ENCODE results near the gene AGAP3. TPM values are rescaled to one million over a fixed set of nuclear protein-coding genes. Genes with fewer than 3 reads are reported as not detected.

AGAP3 gene
- total and polyA plus RNA-seq, 2 donors (not counting 1 experiment from before 2014, with no cell fraction given) = 32.9 to 34.2 TPM

DNA sequence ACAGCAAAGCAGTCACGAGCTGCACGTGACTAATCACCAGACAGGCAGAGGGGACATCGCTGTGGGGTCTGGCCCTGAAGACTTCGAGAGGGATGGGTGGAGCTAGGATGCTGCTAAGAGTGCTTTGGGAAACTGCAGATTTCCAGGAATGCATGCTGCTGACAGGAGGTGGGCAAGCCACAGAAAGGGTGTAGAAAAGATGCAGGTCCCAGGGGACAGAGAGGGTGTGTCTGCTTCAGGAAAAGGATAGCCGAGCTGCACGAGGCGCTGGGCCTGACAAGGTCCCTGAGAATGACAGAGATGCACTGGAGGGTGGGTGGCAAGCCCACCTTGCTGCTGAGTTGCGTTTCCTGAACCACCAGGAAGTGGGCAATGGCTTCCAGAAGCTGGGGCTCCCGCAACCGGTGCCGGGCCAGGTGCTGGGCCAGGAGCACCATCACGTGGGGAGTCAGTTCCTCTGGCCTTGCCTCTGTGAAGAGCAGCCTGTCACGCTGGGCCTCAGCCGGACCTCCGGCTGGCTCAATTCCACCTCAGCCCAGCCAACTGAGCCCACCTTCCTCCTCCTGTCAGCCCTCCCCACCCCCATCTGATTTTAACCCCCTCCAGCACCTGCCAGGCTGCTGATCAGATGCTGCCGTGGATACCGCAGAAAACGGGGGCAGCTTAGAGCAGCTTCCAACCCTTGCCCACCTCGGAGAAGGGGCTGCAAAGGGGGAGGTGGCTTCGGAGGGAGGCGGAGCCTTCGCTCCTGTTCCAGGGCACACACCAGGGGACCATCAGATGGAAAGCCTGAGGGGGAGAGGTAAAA, 7.8 kb upstream of the AGAP3 start:
- H3K4me2 ChIP-seq (ENCODE audit: extremely low read depth, insufficient read depth, low read length) = peak overlapping the region; percentile 35
- no peak overlapping the region for H2AFZ ChIP-seq (ENCODE audit: low read length)
- peaks cover 28% of the 10 kb centered on the region for H3K36me3 ChIP-seq (ENCODE audit: control insufficient read depth, insufficient read depth, low read length)
- no peaks in the 10 kb centered on the region for H3K9me3 ChIP-seq (ENCODE audit: control insufficient read depth, insufficient read depth, low read depth, low read length)
- H3K27me3 ChIP-seq (ENCODE audit: control insufficient read depth, insufficient read depth, low read length) = no peaks in the 10 kb centered on the region
- DNase-seq (ENCODE audit: low read depth in 2 of 2) = no peak
- H3K4me3 ChIP-seq (replicated peaks in 1 of 4; ENCODE audit: control extremely low read depth in 1 of 4, insufficient read depth in 1 of 4, low read depth in 3 of 4, low read length in 4 of 4) = peak overlapping the region in 1 of 4 experiments; percentile 94
- peaks cover 24% of the 10 kb centered on the region for H3K4me1 ChIP-seq (ENCODE audit: control insufficient read depth, extremely low read depth, insufficient read depth, low read length)
- H4K20me1 ChIP-seq (ENCODE audit: control insufficient read depth, extremely low read depth, insufficient read depth, low read length) = no peaks in the 10 kb centered on the region
- H3K27ac ChIP-seq (ENCODE audit: insufficient read depth, low read length) = no peak overlapping the region
- TF ChIP-seq EZH2 (IDR thresholded peaks at IDR 0.05; ENCODE audit: low read length, missing control alignments) = no peak
- TF ChIP-seq, protein P1, sequence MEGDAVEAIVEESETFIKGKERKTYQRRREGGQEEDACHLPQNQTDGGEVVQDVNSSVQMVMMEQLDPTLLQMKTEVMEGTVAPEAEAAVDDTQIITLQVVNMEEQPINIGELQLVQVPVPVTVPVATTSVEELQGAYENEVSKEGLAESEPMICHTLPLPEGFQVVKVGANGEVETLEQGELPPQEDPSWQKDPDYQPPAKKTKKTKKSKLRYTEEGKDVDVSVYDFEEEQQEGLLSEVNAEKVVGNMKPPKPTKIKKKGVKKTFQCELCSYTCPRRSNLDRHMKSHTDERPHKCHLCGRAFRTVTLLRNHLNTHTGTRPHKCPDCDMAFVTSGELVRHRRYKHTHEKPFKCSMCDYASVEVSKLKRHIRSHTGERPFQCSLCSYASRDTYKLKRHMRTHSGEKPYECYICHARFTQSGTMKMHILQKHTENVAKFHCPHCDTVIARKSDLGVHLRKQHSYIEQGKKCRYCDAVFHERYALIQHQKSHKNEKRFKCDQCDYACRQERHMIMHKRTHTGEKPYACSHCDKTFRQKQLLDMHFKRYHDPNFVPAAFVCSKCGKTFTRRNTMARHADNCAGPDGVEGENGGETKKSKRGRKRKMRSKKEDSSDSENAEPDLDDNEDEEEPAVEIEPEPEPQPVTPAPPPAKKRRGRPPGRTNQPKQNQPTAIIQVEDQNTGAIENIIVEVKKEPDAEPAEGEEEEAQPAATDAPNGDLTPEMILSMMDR (conservative IDR thresholded peaks at IDR 0.05 in 1 of 2, IDR thresholded peaks at IDR 0.05 in 1 of 2; ENCODE audit: low read depth in 1 of 2, low read length in 2 of 2) = no peak
- peaks cover 28% of the 10 kb centered on the region for H3K79me2 ChIP-seq (ENCODE audit: control insufficient read depth, insufficient read depth, low read length)
- H3K9ac ChIP-seq (ENCODE audit: insufficient read depth, low read length) = no peak overlapping the region

DNA sequence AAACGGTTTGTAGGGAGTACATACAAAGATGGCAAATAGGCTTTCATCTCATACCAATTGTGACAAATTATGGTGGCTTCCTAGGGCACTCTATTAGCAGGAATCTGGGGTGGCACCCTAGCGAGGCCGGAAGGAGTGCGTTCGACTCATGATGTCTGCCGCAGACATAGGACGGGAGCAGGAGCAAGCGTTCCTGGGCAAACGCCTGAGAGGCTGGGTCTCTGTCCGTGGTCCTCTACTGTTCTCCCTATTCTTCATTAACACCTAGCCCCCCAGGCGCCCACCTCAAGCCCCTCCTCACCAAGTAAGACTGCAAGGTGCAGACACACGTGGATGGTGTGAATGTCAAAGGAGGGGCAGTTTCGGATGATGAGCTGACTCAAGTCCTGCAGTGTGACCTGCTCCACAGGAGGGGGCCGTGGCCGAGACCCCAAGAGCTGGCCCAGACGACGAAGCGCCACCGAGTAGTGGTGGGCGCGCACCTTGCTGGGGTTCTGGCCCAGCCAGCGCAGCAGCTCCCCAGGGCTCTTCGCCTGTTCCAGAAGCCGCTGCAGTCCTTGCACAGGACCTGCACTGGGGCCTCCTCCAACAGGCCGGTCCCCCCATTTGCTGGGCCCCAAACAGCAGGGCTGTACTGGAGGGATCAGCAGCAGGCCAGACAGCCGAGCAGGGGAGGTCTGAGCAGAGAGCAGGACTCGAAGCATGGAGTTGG, 6.9 kb upstream of the AGAP3 start:
- TF ChIP-seq EZH2 (IDR thresholded peaks at IDR 0.05; ENCODE audit: low read length, missing control alignments) = no peak
- TF ChIP-seq, protein P1 (conservative IDR thresholded peaks at IDR 0.05 in 1 of 2, IDR thresholded peaks at IDR 0.05 in 1 of 2; ENCODE audit: low read depth in 1 of 2, low read length in 2 of 2) = no peak
- no peak for DNase-seq (ENCODE audit: low read depth in 2 of 2)
- Histone ChIP-seq H3K9me3 (ENCODE audit: control insufficient read depth, insufficient read depth, low read depth, low read length) (no peaks in the 10 kb centered on the region), H3K4me2 (ENCODE audit: extremely low read depth, insufficient read depth, low read length) (peak overlapping the region; percentile 86), H3K4me3 (replicated peaks in 1 of 4; ENCODE audit: control extremely low read depth in 1 of 4, insufficient read depth in 1 of 4, low read depth in 3 of 4, low read length in 4 of 4) (peak overlapping the region; percentile 72 to 95 (median 94)), H3K79me2 (ENCODE audit: control insufficient read depth, insufficient read depth, low read length) (peaks cover 28% of the 10 kb centered on the region), H3K27ac (ENCODE audit: insufficient read depth, low read length) (peak overlapping the region; percentile 91), H4K20me1 (ENCODE audit: control insufficient read depth, extremely low read depth, insufficient read depth, low read length) (no peaks in the 10 kb centered on the region), H3K27me3 (ENCODE audit: control insufficient read depth, insufficient read depth, low read length) (no peaks in the 10 kb centered on the region), H2AFZ (ENCODE audit: low read length) (no peak overlapping the region), H3K36me3 (ENCODE audit: control insufficient read depth, insufficient read depth, low read length) (peaks cover 27% of the 10 kb centered on the region), H3K4me1 (ENCODE audit: control insufficient read depth, extremely low read depth, insufficient read depth, low read length) (peaks cover 24% of the 10 kb centered on the region), H3K9ac (ENCODE audit: insufficient read depth, low read length) (peak overlapping the region; percentile 87)

DNA sequence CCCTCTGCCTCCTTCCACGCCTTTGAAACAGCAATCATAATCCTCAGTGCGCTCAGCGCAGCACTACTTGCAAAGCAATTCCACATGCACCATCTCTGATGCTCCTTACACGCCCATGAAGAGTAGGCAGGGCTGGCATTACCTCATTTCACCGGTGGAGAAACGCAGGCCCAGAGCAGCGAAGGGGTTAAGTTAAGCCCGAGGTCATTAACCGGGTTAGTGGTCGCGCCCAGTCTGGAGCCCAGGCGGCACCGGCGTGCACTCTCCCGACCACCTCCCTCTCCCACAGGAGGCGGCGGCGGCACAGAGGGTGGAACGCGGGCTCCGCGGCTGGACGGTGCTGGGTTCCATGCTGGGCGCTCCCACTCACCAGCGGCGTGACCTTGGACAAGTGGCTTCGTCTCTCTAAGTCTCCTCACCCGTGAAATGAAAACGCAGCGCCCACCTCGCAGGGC, 6.2 kb upstream of the AGAP3 start:
- Histone ChIP-seq H3K4me3 (replicated peaks in 1 of 4; ENCODE audit: control extremely low read depth in 1 of 4, insufficient read depth in 1 of 4, low read depth in 3 of 4, low read length in 4 of 4) (peak overlapping the region; percentile 72 to 95 (median 94)), H3K4me1 (ENCODE audit: control insufficient read depth, extremely low read depth, insufficient read depth, low read length) (peaks cover 24% of the 10 kb centered on the region), H4K20me1 (ENCODE audit: control insufficient read depth, extremely low read depth, insufficient read depth, low read length) (no peaks in the 10 kb centered on the region), H3K79me2 (ENCODE audit: control insufficient read depth, insufficient read depth, low read length) (peaks cover 28% of the 10 kb centered on the region), H3K9me3 (ENCODE audit: control insufficient read depth, insufficient read depth, low read depth, low read length) (no peaks in the 10 kb centered on the region), H2AFZ (ENCODE audit: low read length) (peak overlapping the region; percentile 21), H3K36me3 (ENCODE audit: control insufficient read depth, insufficient read depth, low read length) (peaks cover 23% of the 10 kb centered on the region), H3K4me2 (ENCODE audit: extremely low read depth, insufficient read depth, low read length) (peak overlapping the region; percentile 86), H3K27me3 (ENCODE audit: control insufficient read depth, insufficient read depth, low read length) (no peaks in the 10 kb centered on the region), H3K27ac (ENCODE audit: insufficient read depth, low read length) (peak overlapping the region; percentile 91), H3K9ac (ENCODE audit: insufficient read depth, low read length) (peak overlapping the region; percentile 87)
- DNase-seq (ENCODE audit: low read depth in 2 of 2) = peak in 1 of 2 donors; percentile 37
- TF ChIP-seq, protein P1 (conservative IDR thresholded peaks at IDR 0.05 in 1 of 2, IDR thresholded peaks at IDR 0.05 in 1 of 2; ENCODE audit: low read depth in 1 of 2, low read length in 2 of 2) = no peak
- no peak for TF ChIP-seq EZH2 (IDR thresholded peaks at IDR 0.05; ENCODE audit: low read length, missing control alignments)

Data from fibroblast of lung (primary cell).